ENCODE data around the gene AVEN.

- TF ChIP-seq, protein P1, sequence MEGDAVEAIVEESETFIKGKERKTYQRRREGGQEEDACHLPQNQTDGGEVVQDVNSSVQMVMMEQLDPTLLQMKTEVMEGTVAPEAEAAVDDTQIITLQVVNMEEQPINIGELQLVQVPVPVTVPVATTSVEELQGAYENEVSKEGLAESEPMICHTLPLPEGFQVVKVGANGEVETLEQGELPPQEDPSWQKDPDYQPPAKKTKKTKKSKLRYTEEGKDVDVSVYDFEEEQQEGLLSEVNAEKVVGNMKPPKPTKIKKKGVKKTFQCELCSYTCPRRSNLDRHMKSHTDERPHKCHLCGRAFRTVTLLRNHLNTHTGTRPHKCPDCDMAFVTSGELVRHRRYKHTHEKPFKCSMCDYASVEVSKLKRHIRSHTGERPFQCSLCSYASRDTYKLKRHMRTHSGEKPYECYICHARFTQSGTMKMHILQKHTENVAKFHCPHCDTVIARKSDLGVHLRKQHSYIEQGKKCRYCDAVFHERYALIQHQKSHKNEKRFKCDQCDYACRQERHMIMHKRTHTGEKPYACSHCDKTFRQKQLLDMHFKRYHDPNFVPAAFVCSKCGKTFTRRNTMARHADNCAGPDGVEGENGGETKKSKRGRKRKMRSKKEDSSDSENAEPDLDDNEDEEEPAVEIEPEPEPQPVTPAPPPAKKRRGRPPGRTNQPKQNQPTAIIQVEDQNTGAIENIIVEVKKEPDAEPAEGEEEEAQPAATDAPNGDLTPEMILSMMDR (conservative IDR thresholded peaks at IDR 0.05; ENCODE audit: low read length) = no peak
- no peak for TF ChIP-seq EZH2phosphoT487 (IDR thresholded peaks at IDR 0.05; ENCODE audit: borderline replicate concordance)
These were observed 131.7 kb downstream of the AVEN start for GRCh38 chr15:33907326-33907725.
